HepG2 (cell line): Measurements from ENCODE around the gene TOR4A. TPM values are rescaled to one million over a fixed set of nuclear protein-coding genes. Genes with fewer than 3 reads are reported as not detected.

ENCODE experiments used
- BHLHE40 ChIP-seq: IDR thresholded peaks from 2 replicates; pipeline ENCODE4 v1.6.1; 2011; ENCODE audit warnings: low read length, improper control_type of control experiment
- DNMT1 ChIP-seq: sonication (generic); formaldehyde crosslinking; IDR thresholded peaks from 2 replicates; pipeline ENCODE4 v1.5.1; 2020; ENCODE audit warnings: mild to moderate bottlenecking, missing genetic modification reagents
- ELF1 ChIP-seq: sonication (generic); formaldehyde crosslinking; IDR thresholded peaks from 2 replicates; pipeline ENCODE4 v1.4.0; 2020; ENCODE audit warnings: missing genetic modification reagents
- KDM1A ChIP-seq: IDR thresholded peaks from 2 replicates; pipeline ENCODE4 v1.6.1; 2016; ENCODE audit warnings: missing compliant biosample characterization
- MAFK ChIP-seq, 2 experiments: IDR thresholded peaks in 1 of 2; conservative IDR thresholded peaks in 1 of 2; 2 replicates each; pipeline ENCODE4 v1.6.1; 2011; ENCODE audit warnings: improper control_type of control experiment in 2 of 2, low read length in 2 of 2
- NAIF1 ChIP-seq: sonication (generic); formaldehyde crosslinking; IDR thresholded peaks from 2 replicates; pipeline ENCODE4 v1.5.0; 2020; ENCODE audit warnings: mild to moderate bottlenecking, missing genetic modification reagents, borderline replicate concordance
- SRY ChIP-seq: sonication (generic); formaldehyde crosslinking; IDR thresholded peaks from 2 replicates; pipeline ENCODE4 v1.8.0; 2022; ENCODE audit warnings: mild to moderate bottlenecking, missing genetic modification reagents
- TAF1 ChIP-seq: sonication (generic); formaldehyde crosslinking; IDR thresholded peaks from 2 replicates; pipeline ENCODE4 v1.4.0; 2020; ENCODE audit warnings: missing genetic modification reagents
- ZFP36 ChIP-seq: fragments of 150-350 bp; IDR thresholded peaks from 2 replicates; pipeline ENCODE4 v1.6.1; 2018; ENCODE audit warnings: borderline replicate concordance, low read length, low read depth; ENCODE audit not compliant: partially characterized antibody
- ZMAT3 ChIP-seq: sonication (generic); formaldehyde crosslinking; conservative IDR thresholded peaks from 2 replicates; pipeline ENCODE4 v1.7.0; 2021; ENCODE audit warnings: missing genetic modification reagents
- ZNF550 ChIP-seq: sonication (generic); formaldehyde crosslinking; IDR thresholded peaks from 2 replicates; pipeline ENCODE4 v1.4.0; 2020; ENCODE audit warnings: mild to moderate bottlenecking, missing genetic modification reagents, borderline replicate concordance
- polyA plus RNA-seq, 8 experiments: library from polyadenylated mRNA; depleted of rRNA in 3 of 8; stranded (reverse) in 7 of 8; unstranded in 1 of 8; fragments of >200 nt; fragmentation: Illumina TruSeq in 4 of 8; extraction: Trizol in 4 of 8; gene quantifications; 2 replicates each; pipeline versions ENCODE4 v1.2.1 to v1.2.3, GENCODE V29; 2011 to 2016; ENCODE audit warnings: low read depth in 4 of 8, missing spikeins in 1 of 8, mixed read lengths in 1 of 8; ENCODE audit not compliant: insufficient read depth in 1 of 8
- total RNA-seq, 5 experiments: library from RNA; depleted of rRNA; stranded (reverse); fragments of >200 nt; fragmentation: Illumina TruSeq; extraction: Trizol; gene quantifications; 2 replicates each; pipeline ENCODE4 v1.2.3, GENCODE V29; 2016; ENCODE audit warnings: low read depth in 1 of 5
- TF ChIP-seq, protein P1 (sequence below): sonication (generic); formaldehyde crosslinking; IDR thresholded peaks from 2 replicates; pipeline ENCODE4 v1.4.0; 2020; ENCODE audit warnings: missing genetic modification reagents, borderline replicate concordance
- TF ChIP-seq, protein P2 (sequence below): sonication (generic); formaldehyde crosslinking; IDR thresholded peaks from 2 replicates; pipeline ENCODE4 v1.8.1; 2023; ENCODE audit warnings: missing genetic modification reagents, inconsistent platforms, borderline replicate concordance
- TF ChIP-seq, protein P3 (sequence below), 2 experiments: IDR thresholded peaks; 2 replicates each; pipeline ENCODE4 v1.6.1; 2011 to 2012; ENCODE audit warnings: low read length in 2 of 2, borderline replicate concordance in 1 of 2, low read depth in 1 of 2, mild to moderate bottlenecking in 1 of 2, moderate library complexity in 1 of 2
- TF ChIP-seq, protein P4 (sequence below): sonication (generic); formaldehyde crosslinking; IDR thresholded peaks from 2 replicates; pipeline ENCODE4 v1.5.1; 2020; ENCODE audit warnings: missing genetic modification reagents, mild to moderate bottlenecking, borderline replicate concordance
- TF ChIP-seq, protein P5 (sequence below): sonication (generic); formaldehyde crosslinking; IDR thresholded peaks from 2 replicates; pipeline ENCODE4 v1.4.0; 2020; ENCODE audit warnings: missing genetic modification reagents

The TOR4A gene
- total and polyA plus RNA-seq, 2 of the 13 experiments (the other 11 are each of a cell fraction or from before 2014, with no cell fraction given) = 11.1 to 14.2 TPM

DNA sequence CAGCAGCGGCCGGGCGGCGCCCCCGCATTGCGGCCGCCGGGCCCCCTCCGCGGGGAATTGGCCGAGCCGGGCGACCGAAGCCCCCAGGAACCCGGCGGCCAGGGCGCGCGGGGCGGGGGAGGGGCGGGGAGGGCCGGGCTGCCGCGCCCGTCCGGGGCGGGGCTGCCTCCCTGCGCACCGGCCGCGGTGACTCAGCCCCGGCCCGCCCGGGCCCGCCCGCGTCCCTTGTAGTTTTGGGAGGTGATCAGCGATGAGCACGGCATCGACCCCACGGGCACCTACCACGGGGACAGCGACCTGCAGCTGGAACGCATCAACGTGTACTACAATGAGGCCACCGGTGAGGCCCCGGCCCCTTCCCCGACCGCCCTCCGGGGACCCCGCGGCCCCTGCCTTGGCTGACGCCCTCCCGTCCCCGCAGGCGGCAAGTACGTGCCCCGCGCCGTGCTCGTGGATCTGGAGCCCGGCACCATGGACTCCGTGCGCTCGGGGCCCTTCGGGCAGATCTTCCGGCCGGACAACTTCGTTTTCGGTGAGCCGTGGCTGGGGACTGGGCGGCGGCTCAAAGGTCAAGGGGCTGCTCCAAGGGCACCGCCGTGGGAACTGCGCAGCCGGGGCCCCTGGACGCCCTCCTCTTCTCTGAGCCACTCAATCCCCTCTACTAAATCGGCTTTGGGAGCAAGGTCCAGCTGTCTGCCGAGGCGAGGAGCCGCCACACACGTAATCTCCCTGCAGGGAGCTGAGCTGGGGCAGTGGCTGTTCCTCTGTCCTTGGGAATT is 35.8 kb upstream of the TOR4A start (continued):
- TF ChIP-seq, protein P1, sequence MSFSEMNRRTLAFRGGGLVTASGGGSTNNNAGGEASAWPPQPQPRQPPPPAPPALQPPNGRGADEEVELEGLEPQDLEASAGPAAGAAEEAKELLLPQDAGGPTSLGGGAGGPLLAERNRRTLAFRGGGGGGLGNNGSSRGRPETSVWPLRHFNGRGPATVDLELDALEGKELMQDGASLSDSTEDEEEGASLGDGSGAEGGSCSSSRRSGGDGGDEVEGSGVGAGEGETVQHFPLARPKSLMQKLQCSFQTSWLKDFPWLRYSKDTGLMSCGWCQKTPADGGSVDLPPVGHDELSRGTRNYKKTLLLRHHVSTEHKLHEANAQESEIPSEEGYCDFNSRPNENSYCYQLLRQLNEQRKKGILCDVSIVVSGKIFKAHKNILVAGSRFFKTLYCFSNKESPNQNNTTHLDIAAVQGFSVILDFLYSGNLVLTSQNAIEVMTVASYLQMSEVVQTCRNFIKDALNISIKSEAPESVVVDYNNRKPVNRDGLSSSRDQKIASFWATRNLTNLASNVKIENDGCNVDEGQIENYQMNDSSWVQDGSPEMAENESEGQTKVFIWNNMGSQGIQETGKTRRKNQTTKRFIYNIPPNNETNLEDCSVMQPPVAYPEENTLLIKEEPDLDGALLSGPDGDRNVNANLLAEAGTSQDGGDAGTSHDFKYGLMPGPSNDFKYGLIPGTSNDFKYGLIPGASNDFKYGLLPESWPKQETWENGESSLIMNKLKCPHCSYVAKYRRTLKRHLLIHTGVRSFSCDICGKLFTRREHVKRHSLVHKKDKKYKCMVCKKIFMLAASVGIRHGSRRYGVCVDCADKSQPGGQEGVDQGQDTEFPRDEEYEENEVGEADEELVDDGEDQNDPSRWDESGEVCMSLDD (CRISPR knock-in tag) = no peak
- TF ChIP-seq, protein P2, sequence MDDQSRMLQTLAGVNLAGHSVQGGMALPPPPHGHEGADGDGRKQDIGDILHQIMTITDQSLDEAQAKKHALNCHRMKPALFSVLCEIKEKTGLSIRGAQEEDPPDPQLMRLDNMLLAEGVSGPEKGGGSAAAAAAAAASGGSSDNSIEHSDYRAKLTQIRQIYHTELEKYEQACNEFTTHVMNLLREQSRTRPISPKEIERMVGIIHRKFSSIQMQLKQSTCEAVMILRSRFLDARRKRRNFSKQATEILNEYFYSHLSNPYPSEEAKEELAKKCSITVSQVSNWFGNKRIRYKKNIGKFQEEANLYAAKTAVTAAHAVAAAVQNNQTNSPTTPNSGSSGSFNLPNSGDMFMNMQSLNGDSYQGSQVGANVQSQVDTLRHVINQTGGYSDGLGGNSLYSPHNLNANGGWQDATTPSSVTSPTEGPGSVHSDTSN = no peak
- TF ChIP-seq, protein P3, sequence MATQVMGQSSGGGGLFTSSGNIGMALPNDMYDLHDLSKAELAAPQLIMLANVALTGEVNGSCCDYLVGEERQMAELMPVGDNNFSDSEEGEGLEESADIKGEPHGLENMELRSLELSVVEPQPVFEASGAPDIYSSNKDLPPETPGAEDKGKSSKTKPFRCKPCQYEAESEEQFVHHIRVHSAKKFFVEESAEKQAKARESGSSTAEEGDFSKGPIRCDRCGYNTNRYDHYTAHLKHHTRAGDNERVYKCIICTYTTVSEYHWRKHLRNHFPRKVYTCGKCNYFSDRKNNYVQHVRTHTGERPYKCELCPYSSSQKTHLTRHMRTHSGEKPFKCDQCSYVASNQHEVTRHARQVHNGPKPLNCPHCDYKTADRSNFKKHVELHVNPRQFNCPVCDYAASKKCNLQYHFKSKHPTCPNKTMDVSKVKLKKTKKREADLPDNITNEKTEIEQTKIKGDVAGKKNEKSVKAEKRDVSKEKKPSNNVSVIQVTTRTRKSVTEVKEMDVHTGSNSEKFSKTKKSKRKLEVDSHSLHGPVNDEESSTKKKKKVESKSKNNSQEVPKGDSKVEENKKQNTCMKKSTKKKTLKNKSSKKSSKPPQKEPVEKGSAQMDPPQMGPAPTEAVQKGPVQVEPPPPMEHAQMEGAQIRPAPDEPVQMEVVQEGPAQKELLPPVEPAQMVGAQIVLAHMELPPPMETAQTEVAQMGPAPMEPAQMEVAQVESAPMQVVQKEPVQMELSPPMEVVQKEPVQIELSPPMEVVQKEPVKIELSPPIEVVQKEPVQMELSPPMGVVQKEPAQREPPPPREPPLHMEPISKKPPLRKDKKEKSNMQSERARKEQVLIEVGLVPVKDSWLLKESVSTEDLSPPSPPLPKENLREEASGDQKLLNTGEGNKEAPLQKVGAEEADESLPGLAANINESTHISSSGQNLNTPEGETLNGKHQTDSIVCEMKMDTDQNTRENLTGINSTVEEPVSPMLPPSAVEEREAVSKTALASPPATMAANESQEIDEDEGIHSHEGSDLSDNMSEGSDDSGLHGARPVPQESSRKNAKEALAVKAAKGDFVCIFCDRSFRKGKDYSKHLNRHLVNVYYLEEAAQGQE (IDR thresholded peaks at IDR 0.05; ENCODE audit: borderline replicate concordance in 1 of 2, low read depth in 1 of 2, low read length in 2 of 2) = no peak
- TF ChIP-seq ZFP36 = no peak
- no peak for TF ChIP-seq ZNF550 (CRISPR knock-in tag)
- TF ChIP-seq, protein P4, sequence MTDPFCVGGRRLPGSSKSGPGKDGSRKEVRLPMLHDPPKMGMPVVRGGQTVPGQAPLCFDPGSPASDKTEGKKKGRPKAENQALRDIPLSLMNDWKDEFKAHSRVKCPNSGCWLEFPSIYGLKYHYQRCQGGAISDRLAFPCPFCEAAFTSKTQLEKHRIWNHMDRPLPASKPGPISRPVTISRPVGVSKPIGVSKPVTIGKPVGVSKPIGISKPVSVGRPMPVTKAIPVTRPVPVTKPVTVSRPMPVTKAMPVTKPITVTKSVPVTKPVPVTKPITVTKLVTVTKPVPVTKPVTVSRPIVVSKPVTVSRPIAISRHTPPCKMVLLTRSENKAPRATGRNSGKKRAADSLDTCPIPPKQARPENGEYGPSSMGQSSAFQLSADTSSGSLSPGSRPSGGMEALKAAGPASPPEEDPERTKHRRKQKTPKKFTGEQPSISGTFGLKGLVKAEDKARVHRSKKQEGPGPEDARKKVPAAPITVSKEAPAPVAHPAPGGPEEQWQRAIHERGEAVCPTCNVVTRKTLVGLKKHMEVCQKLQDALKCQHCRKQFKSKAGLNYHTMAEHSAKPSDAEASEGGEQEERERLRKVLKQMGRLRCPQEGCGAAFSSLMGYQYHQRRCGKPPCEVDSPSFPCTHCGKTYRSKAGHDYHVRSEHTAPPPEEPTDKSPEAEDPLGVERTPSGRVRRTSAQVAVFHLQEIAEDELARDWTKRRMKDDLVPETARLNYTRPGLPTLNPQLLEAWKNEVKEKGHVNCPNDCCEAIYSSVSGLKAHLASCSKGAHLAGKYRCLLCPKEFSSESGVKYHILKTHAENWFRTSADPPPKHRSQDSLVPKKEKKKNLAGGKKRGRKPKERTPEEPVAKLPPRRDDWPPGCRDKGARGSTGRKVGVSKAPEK (CRISPR knock-in tag) = no peak
- TF ChIP-seq TAF1 = peak; percentile 30; the same call in 1 of the 2 replicates
- no peak for TF ChIP-seq DNMT1
- TF ChIP-seq, protein P5, sequence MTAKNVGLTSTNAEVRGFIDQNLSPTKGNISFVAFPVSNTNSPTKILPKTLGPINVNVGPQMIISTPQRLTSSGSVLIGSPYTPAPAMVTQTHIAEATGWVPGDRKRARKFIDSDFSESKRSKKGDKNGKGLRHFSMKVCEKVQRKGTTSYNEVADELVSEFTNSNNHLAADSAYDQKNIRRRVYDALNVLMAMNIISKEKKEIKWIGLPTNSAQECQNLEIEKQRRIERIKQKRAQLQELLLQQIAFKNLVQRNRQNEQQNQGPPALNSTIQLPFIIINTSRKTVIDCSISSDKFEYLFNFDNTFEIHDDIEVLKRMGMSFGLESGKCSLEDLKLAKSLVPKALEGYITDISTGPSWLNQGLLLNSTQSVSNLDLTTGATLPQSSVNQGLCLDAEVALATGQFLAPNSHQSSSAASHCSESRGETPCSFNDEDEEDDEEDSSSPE = no peak
- no peak for TF ChIP-seq MAFK (conservative IDR thresholded peaks at IDR 0.05 in 1 of 2, IDR thresholded peaks at IDR 0.05 in 1 of 2; ENCODE audit: low read length in 2 of 2)
- TF ChIP-seq ZMAT3 (CRISPR knock-in tag) = peak; percentile 27; the same call in 1 of the 2 replicates
- TF ChIP-seq BHLHE40 = no peak
- TF ChIP-seq KDM1A (CRISPR knock-in tag) = no peak
- TF ChIP-seq NAIF1 (CRISPR knock-in tag) = no peak
- TF ChIP-seq SRY = no peak
- no peak for TF ChIP-seq ELF1 (CRISPR knock-in tag)
